GM13977 (cell line): ENCODE results near the gene LRFN5.

ENCODE experiments used
- DNase-seq: peaks from one replicate; pipeline ENCODE4 v3.0.0; 2012; ENCODE audit warnings: low spot score
- in situ Hi-C: fragments of 300-500 bp; cut with MboI; formaldehyde crosslinking; loops from one replicate; pipeline ENCODE4 v1.12.0; 2022; ENCODE audit warnings: low sequenced_read_pairs, low pct_unique_long_range_greater_than_20kb, mixed read lengths, inconsistent platforms; ENCODE audit not compliant: unreplicated experiment
- TF ChIP-seq, protein P1 (sequence below): IDR thresholded peaks from 2 replicates; pipeline ENCODE4 v1.5.1; 2012; ENCODE audit warnings: mild to moderate bottlenecking, control low read depth; ENCODE audit not compliant: insufficient read depth; ENCODE audit errors: extremely low read depth, missing control alignments

Gene LRFN5

DNA sequence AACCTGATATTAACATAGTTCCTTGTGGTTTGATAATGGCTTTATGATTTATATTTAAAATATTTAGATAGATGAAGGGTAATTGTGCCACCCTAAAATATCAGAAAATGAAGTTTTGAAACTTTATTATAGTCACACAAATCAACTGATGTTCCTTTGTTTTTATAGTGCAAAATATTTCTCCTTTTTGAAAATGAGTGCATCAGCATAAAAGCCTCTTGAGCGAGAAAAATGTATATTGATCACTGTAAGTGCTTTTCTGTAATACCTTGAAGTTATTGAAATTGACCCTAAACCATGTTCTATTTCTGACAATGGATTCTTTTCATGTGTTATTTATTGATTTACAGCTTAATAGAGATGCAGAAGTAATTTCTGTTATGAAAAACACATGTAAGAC lies 35.0 kb downstream of the LRFN5 start:
- in situ Hi-C loops = no loop called here
- TF ChIP-seq, protein P1, sequence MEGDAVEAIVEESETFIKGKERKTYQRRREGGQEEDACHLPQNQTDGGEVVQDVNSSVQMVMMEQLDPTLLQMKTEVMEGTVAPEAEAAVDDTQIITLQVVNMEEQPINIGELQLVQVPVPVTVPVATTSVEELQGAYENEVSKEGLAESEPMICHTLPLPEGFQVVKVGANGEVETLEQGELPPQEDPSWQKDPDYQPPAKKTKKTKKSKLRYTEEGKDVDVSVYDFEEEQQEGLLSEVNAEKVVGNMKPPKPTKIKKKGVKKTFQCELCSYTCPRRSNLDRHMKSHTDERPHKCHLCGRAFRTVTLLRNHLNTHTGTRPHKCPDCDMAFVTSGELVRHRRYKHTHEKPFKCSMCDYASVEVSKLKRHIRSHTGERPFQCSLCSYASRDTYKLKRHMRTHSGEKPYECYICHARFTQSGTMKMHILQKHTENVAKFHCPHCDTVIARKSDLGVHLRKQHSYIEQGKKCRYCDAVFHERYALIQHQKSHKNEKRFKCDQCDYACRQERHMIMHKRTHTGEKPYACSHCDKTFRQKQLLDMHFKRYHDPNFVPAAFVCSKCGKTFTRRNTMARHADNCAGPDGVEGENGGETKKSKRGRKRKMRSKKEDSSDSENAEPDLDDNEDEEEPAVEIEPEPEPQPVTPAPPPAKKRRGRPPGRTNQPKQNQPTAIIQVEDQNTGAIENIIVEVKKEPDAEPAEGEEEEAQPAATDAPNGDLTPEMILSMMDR = no peak
- DNase-seq = no peak

DNA sequence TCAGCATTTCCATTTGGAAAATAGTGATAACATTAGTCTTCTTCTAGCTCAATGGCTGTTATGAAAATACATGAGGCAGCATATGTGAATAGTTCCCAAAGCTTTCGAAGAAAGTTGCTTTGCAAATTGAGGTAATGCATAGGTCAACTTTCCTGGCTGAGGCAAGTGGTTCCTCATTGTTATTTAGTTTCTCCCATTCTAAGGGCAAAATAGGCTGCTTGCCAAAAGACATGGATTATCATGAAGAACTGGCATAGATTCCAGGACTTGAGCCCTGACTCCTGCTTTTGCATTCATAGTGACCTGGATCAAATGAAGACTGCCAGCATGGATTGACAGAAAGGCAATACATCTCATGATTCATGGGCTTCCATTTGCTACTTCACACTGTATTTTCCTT lies 35.7 kb downstream of the LRFN5 start:
- TF ChIP-seq, protein P1 = no peak
- in situ Hi-C loops = no loop called here
- no peak for DNase-seq

DNA sequence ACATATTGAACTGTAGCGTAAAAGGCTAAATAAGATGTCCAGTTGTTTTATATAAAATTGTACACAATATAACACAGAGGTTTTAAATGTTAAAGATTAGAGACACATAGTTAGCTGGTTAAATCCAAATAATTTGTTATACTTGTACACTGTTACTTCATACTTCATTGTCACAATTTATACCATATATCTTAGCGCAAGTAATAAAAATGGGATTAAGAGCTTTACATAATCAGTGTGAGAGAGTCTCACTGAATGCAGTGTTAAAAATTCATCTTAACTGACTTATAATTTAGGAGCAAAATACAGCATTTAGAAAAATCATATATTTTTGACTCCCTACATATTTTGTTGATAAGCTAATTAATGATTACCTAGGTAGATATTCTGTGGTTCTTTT lies 36.1 kb downstream of the LRFN5 start:
- in situ Hi-C loops = no loop called here
- DNase-seq = no peak
- TF ChIP-seq, protein P1 = no peak

DNA sequence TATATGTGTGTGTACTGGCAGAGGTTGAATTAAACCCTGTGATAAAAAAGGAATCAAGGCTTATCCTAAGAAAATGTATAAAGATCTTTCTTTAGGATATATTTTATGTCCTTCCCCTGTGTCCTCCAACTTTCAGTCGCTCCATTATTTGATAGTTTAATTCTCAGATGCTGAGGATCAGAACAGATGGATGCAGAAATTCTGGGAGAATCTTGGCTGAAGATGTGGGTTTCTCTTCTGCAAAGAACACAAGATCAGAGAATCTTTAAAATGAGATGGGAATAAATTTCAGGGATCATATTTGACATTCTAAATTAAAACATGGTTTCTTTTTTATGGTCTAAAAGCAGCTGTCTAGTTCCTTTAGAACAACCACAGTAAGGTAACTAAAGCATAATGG lies 37.9 kb downstream of the LRFN5 start:
- no peak for DNase-seq
- TF ChIP-seq, protein P1 = no peak
- in situ Hi-C loops = no loop called here

DNA sequence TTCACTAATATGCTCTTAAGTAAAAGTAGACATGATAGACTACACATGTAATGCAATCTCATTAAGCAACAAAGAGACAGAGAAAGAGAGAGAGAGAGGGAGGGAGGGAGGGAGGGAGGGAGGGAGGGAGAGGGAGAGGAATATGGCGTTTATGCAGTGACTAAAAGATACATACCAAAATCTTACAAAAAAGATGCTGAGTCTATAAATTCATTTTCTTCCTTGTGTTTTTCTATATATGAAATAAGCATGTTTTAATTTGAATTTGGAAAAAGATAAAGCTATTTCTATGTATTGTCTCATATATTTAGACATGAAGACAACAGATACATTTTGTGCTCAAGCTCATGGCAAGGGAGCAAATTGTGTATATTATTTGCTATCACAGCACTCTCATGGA lies 44.1 kb downstream of the LRFN5 start:
- in situ Hi-C loops = no loop called here
- no peak for DNase-seq
- TF ChIP-seq, protein P1 = no peak

DNA sequence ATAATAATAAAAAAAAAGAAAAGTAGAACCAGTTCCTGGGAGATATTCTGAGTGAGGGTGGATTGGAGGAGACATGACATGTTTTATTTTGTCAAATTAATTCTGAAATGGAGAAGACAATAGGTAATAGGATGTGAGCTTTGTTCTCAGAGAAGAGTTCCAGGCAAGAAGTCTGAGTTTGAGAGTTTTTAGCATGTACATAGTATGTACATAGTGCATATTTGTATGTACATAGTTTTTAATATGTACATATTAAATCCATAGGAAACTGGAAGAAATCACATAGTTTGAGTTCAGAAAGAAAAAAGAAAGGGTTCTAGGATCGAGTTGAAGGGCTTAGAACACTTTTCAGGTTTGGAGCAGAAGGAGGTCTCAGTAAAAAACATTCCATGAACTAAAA lies 47.5 kb downstream of the LRFN5 start:
- no peak for DNase-seq
- TF ChIP-seq, protein P1 = no peak
- in situ Hi-C loops = no loop called here

DNA sequence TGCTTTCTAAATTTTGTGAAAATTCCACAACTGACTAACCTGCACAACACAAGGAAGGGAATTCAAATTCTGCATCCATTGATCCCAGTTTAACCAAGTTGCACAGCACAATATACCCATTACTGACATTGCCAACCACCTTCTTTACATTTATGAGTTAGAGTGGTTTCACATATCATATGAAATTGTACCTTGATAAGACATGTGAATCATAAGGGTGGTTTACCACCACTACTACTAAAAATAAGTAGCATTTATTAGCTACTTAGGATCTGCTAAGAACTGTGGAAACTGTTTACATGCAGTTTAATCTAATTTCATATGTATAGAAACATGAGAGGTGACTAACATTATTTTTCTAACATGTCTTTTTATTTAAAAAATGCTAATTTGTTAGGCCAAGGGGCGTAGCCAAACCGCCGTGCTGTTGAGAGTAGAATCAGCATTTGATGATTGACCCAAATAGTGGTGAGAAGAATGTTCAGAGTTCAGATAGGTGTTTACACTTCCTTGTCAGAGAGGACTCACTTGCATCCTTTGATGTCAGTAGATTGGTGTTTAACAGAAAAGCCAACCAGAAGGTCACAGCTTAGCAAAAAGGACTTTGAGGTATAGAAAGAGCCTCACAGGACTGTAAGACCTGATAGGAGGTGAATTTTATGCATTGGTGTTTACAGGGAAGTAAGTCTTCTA lies 56.2 kb downstream of the LRFN5 start:
- TF ChIP-seq, protein P1 = no peak
- in situ Hi-C loops = no loop called here
- DNase-seq = no peak
